Activated CD4-positive, alpha-beta memory T cell treated with anti-CD3 and anti-CD28 coated beads for 36 hours (primary cell): ENCODE data around the gene NRAP. TPM values are rescaled to one million over a fixed set of nuclear protein-coding genes. Genes with fewer than 3 reads are reported as not detected.
"Not testable (repeated sequence)": the region's sequence is repeated elsewhere in the genome, so short reads cannot be mapped to it uniquely, and the experiment has no call there.

Experiments used
- CTCF ChIA-PET: fragments of 350-600 bp; sonication (Branson Sonifier 250); formaldehyde crosslinking; loops from one replicate; lab custom pipeline; 2021; ENCODE audit warnings: antibody characterized with exemption, inconsistent platforms; lab: Charles Lee
- POLR2A ChIA-PET: fragments of 350-600 bp; sonication (Branson Sonifier 250); formaldehyde crosslinking; loops from one replicate; lab custom pipeline; 2021; ENCODE audit warnings: antibody characterized with exemption; lab: Charles Lee
- DNase-seq: peaks from one replicate; pipeline ENCODE4 v3.0.0-alpha.2; 2020
- H3K27ac Mint-ChIP-seq: one replicate; pipeline ENCODE4 v1.8.0; 2021; ENCODE audit warnings: mixed read lengths
- H3K27me3 Mint-ChIP-seq: one replicate; pipeline ENCODE4 v1.8.0; 2021; ENCODE audit warnings: mixed read lengths
- H3K36me3 Mint-ChIP-seq: one replicate; pipeline ENCODE4 v1.8.0; 2021; ENCODE audit warnings: mixed read lengths
- H3K4me1 Mint-ChIP-seq: one replicate; pipeline ENCODE4 v1.8.0; 2021; ENCODE audit warnings: low read depth, mixed read lengths
- H3K4me3 Mint-ChIP-seq: one replicate; pipeline ENCODE4 v1.8.0; 2021; ENCODE audit warnings: mild to moderate bottlenecking, mixed read lengths
- H3K9me3 Mint-ChIP-seq: one replicate; pipeline ENCODE4 v1.8.0; 2021; ENCODE audit warnings: mixed read lengths
- intact Hi-C: fragments of 100-400 bp; cut with micrococcal nuclease; formaldehyde crosslinking; loops from one replicate; pipeline ENCODE4 v1.15.1; 2023
- total RNA-seq, 2 experiments: library from RNA; stranded (reverse); gene quantifications; one replicate each; pipeline ENCODE4 v1.2.3, GENCODE V29; 2021

NRAP gene
- total RNA-seq, 2 experiments from 2014 or later, result not detected

GRCh38 chr10:113652456-113652855, 11.4 kb downstream of the NRAP start:
- CTCF ChIA-PET, intact Hi-C loops, DNase-seq: not testable (repeated sequence)

GRCh38 chr10:113651898-113652297, 11.9 kb downstream of the NRAP start:
- Mint-ChIP-seq H3K36me3 (no peaks in the 10 kb centered on the region), H3K9me3 (no peaks in the 10 kb centered on the region), H3K27me3 (peaks cover 27% of the 10 kb centered on the region), H3K4me3 (no peak overlapping the region), H3K27ac (no peak overlapping the region), H3K4me1 (no peaks in the 10 kb centered on the region)
- intact Hi-C loops, result no loop called here
- no peak for DNase-seq
- ChIA-PET CTCF (no interaction called here), POLR2A (no interaction called here)

More at GRCh38 chr10:113652456-113652855, 11.4 kb downstream of the NRAP start:
- H3K36me3 Mint-ChIP-seq, H3K4me1 Mint-ChIP-seq, POLR2A ChIA-PET, H3K27ac Mint-ChIP-seq, H3K4me3 Mint-ChIP-seq, H3K9me3 Mint-ChIP-seq: not testable (repeated sequence)
- H3K27me3 Mint-ChIP-seq, result peaks cover 24% of the 10 kb centered on the region

GRCh38 chr10:113651021-113651420, 12.8 kb downstream of the NRAP start:
- Mint-ChIP-seq H3K27me3 (peaks cover 27% of the 10 kb centered on the region), H3K36me3 (no peaks in the 10 kb centered on the region), H3K9me3 (no peaks in the 10 kb centered on the region), H3K27ac (no peak overlapping the region), H3K4me3 (no peak overlapping the region), H3K4me1 (no peaks in the 10 kb centered on the region)
- DNase-seq, result no peak
- intact Hi-C loops, result no loop called here
- POLR2A ChIA-PET, result no interaction called here
- CTCF ChIA-PET, result no interaction called here

- ChIA-PET CTCF (no interaction called here), POLR2A (no interaction called here)
- peaks cover 25% of the 10 kb centered on the region for H3K27me3 Mint-ChIP-seq
- H3K36me3 Mint-ChIP-seq, result no peaks in the 10 kb centered on the region
- intact Hi-C loops, result no loop called here
- H3K27ac Mint-ChIP-seq, result no peak overlapping the region
- DNase-seq, result no peak
- no peaks in the 10 kb centered on the region for H3K9me3 Mint-ChIP-seq
- no peaks in the 10 kb centered on the region for H3K4me1 Mint-ChIP-seq
- H3K4me3 Mint-ChIP-seq, result no peak overlapping the region
Observed at GRCh38 chr10:113650172-113650571, 13.7 kb downstream of the NRAP start.

- POLR2A ChIA-PET, result no interaction called here
- Mint-ChIP-seq H3K27me3 (peaks cover 26% of the 10 kb centered on the region), H3K9me3 (no peaks in the 10 kb centered on the region), H3K36me3 (no peaks in the 10 kb centered on the region), H3K27ac (no peak overlapping the region), H3K4me3 (no peak overlapping the region), H3K4me1 (peaks cover 4% of the 10 kb centered on the region)
- CTCF ChIA-PET, result no interaction called here
- intact Hi-C loops, result no loop called here
- no peak for DNase-seq
Observed at GRCh38 chr10:113648478-113648877, 15.4 kb downstream of the NRAP start.

GRCh38 chr10:113647812-113648211, 16.0 kb downstream of the NRAP start:
- intact Hi-C loops, result no loop called here
- CTCF ChIA-PET, result no interaction called here
- POLR2A ChIA-PET, result no interaction called here
- DNase-seq, result no peak
- H3K27ac Mint-ChIP-seq, result no peak overlapping the region
- peaks cover 29% of the 10 kb centered on the region for H3K27me3 Mint-ChIP-seq
- no peak overlapping the region for H3K4me3 Mint-ChIP-seq
- H3K36me3 Mint-ChIP-seq, result no peaks in the 10 kb centered on the region
- H3K9me3 Mint-ChIP-seq, result no peaks in the 10 kb centered on the region
- H3K4me1 Mint-ChIP-seq, result peaks cover 4% of the 10 kb centered on the region

- no peak for DNase-seq
- peaks cover 4% of the 10 kb centered on the region for H3K4me1 Mint-ChIP-seq
- H3K9me3 Mint-ChIP-seq, result no peaks in the 10 kb centered on the region
- H3K4me3 Mint-ChIP-seq, result no peak overlapping the region
- H3K27ac Mint-ChIP-seq, result no peak overlapping the region
- intact Hi-C loops, result no loop called here
- ChIA-PET CTCF (no interaction called here), POLR2A (no interaction called here)
- H3K27me3 Mint-ChIP-seq, result peaks cover 30% of the 10 kb centered on the region
- no peaks in the 10 kb centered on the region for H3K36me3 Mint-ChIP-seq
Observed at GRCh38 chr10:113646336-113647201, 17.3 kb downstream of the NRAP start.

GRCh38 chr10:113644185-113645120, 19.4 kb downstream of the NRAP start:
- intact Hi-C loops, result no loop called here
- no peak for DNase-seq
- Mint-ChIP-seq H3K9me3 (no peaks in the 10 kb centered on the region), H3K36me3 (no peaks in the 10 kb centered on the region), H3K4me1 (peaks cover 4% of the 10 kb centered on the region), H3K27me3 (peaks cover 37% of the 10 kb centered on the region), H3K4me3 (no peak overlapping the region), H3K27ac (no peak overlapping the region)
- POLR2A ChIA-PET, result no interaction called here
- CTCF ChIA-PET, result no interaction called here

- H3K4me3 Mint-ChIP-seq, result no peak overlapping the region
- ChIA-PET CTCF (no interaction called here), POLR2A (no interaction called here)
- H3K9me3 Mint-ChIP-seq, result no peaks in the 10 kb centered on the region
- no peak overlapping the region for H3K27ac Mint-ChIP-seq
- intact Hi-C loops, result no loop called here
- peaks cover 4% of the 10 kb centered on the region for H3K4me1 Mint-ChIP-seq
- no peak for DNase-seq
- no peaks in the 10 kb centered on the region for H3K36me3 Mint-ChIP-seq
- peaks cover 38% of the 10 kb centered on the region for H3K27me3 Mint-ChIP-seq
Observed at GRCh38 chr10:113643183-113643582, 20.7 kb downstream of the NRAP start.

- DNase-seq, result no peak
- H3K27ac Mint-ChIP-seq, result no peak overlapping the region
- peaks cover 4% of the 10 kb centered on the region for H3K4me1 Mint-ChIP-seq
- H3K36me3 Mint-ChIP-seq, result no peaks in the 10 kb centered on the region
- intact Hi-C loops, result no loop called here
- no peaks in the 10 kb centered on the region for H3K9me3 Mint-ChIP-seq
- H3K27me3 Mint-ChIP-seq, result peaks cover 33% of the 10 kb centered on the region
- ChIA-PET CTCF (no interaction called here), POLR2A (no interaction called here)
- H3K4me3 Mint-ChIP-seq, result no peak overlapping the region
Observed at GRCh38 chr10:113641702-113642101, 22.1 kb downstream of the NRAP start.

GRCh38 chr10:113639966-113640365, 23.9 kb downstream of the NRAP start:
- Mint-ChIP-seq H3K36me3 (no peaks in the 10 kb centered on the region), H3K27ac (no peak overlapping the region), H3K27me3 (peaks cover 39% of the 10 kb centered on the region), H3K4me3 (no peak overlapping the region), H3K9me3 (no peaks in the 10 kb centered on the region), H3K4me1 (peaks cover 4% of the 10 kb centered on the region)
- intact Hi-C loops, result no loop called here
- POLR2A ChIA-PET, result no interaction called here
- DNase-seq, result no peak
- CTCF ChIA-PET, result no interaction called here

GRCh38 chr10:113631684-113632367, 32.0 kb downstream of the NRAP start:
- no peak for DNase-seq
- CTCF ChIA-PET, result no interaction called here
- Mint-ChIP-seq H3K36me3 (no peaks in the 10 kb centered on the region), H3K27me3 (peaks cover 13% of the 10 kb centered on the region), H3K4me3 (no peak overlapping the region), H3K4me1 (no peaks in the 10 kb centered on the region), H3K9me3 (peaks cover 3% of the 10 kb centered on the region), H3K27ac (no peak overlapping the region)
- intact Hi-C loops, result no loop called here
- POLR2A ChIA-PET, result no interaction called here
